K562 (cell line): ENCODE measurements around the gene MYL12B. TPM values are rescaled to one million over a fixed set of nuclear protein-coding genes. Genes with fewer than 3 reads are reported as not detected.

Experiments
- ARID4B ChIP-seq: sonication (generic); formaldehyde crosslinking; IDR thresholded peaks from 2 replicates; pipeline ENCODE4 v1.8.0; 2022; ENCODE audit warnings: mild to moderate bottlenecking, missing genetic modification reagents
- CBFA2T3 ChIP-seq: fragments of 450-650 bp; IDR thresholded peaks from 2 replicates; pipeline ENCODE4 v1.6.1; 2017
- CBX5 ChIP-seq: IDR thresholded peaks from 2 replicates; pipeline ENCODE4 v1.6.1; 2014; ENCODE audit warnings: low read depth, borderline replicate concordance
- CREB3L1 ChIP-seq: fragments of 450-650 bp; IDR thresholded peaks from 2 replicates; pipeline ENCODE4 v1.6.1; 2014; ENCODE audit warnings: low read depth, mild to moderate bottlenecking, moderate library complexity, borderline replicate concordance
- DIDO1 ChIP-seq: fragments of 450-650 bp; IDR thresholded peaks from 2 replicates; pipeline ENCODE4 v1.6.1; 2016; ENCODE audit warnings: low read depth, missing biosample characterization, missing genetic modification characterization
- EP300 ChIP-seq: IDR thresholded peaks from 2 replicates; pipeline ENCODE4 v1.6.1; 2012; ENCODE audit warnings: low read length, improper control_type of control experiment
- HDAC1 ChIP-seq, 2 experiments: fragments of 450-650 bp; IDR thresholded peaks; 2 replicates each; pipeline ENCODE4 v1.6.1; 2016 to 2017; ENCODE audit warnings: inconsistent platforms in 1 of 2, mild to moderate bottlenecking in 1 of 2, moderate library complexity in 1 of 2
- ID3 ChIP-seq, 2 experiments: fragments of 250-450 bp in 1 of 2; fragments of 450-650 bp in 1 of 2; sonication (Bioruptor Pico) in 1 of 2; IDR thresholded peaks; 2 replicates each; pipeline versions ENCODE4 v1.6.1 to v1.8.0; 2016 to 2021; ENCODE audit warnings: mild to moderate bottlenecking in 2 of 2, moderate library complexity in 2 of 2, missing compliant biosample characterization in 1 of 2, missing genetic modification characterization in 1 of 2
- KAT2B ChIP-seq: IDR thresholded peaks from one replicate; pipeline ENCODE4 v1.6.1; 2012; ENCODE audit warnings: low read depth, mild to moderate bottlenecking, control low read depth, inconsistent platforms, low read length, moderate library complexity
- MBD2 ChIP-seq: sonication (generic); IDR thresholded peaks from 2 replicates; pipeline ENCODE4 v1.6.1; 2016; ENCODE audit warnings: low read depth, borderline replicate concordance
- MTA3 ChIP-seq: fragments of 450-650 bp; formaldehyde crosslinking; IDR thresholded peaks from 2 replicates; pipeline ENCODE4 v1.6.1; 2017; ENCODE audit warnings: mild to moderate bottlenecking, borderline replicate concordance
- MYBL2 ChIP-seq, 2 experiments: fragments of 450-650 bp in 1 of 2; sonication (generic) in 1 of 2; formaldehyde crosslinking in 1 of 2; IDR thresholded peaks; 2 replicates each; pipeline versions ENCODE4 v1.6.1 to v1.8.1; 2017 to 2022; ENCODE audit warnings: borderline replicate concordance in 1 of 2, inconsistent platforms in 1 of 2, low read depth in 1 of 2, mild to moderate bottlenecking in 1 of 2, missing genetic modification reagents in 1 of 2, moderate library complexity in 1 of 2
- RBBP5 ChIP-seq: fragments of 200-600 bp; sonication (generic); IDR thresholded peaks from 2 replicates; pipeline ENCODE4 v1.6.1; 2012; ENCODE audit warnings: borderline replicate concordance, mild to moderate bottlenecking, low read length, control low read depth, inconsistent platforms; ENCODE audit not compliant: insufficient read depth, poor library complexity, severe bottlenecking
- SETDB1 ChIP-seq: IDR thresholded peaks from one replicate; pipeline ENCODE4 v1.6.1; 2012; ENCODE audit warnings: low read length, control low read depth, inconsistent platforms
- TCF3 ChIP-seq: sonication (generic); formaldehyde crosslinking; IDR thresholded peaks from 2 replicates; pipeline ENCODE4 v1.4.0; 2020; ENCODE audit warnings: mild to moderate bottlenecking, missing genetic modification reagents
- TRIM28 ChIP-seq: fragments of 450-650 bp; IDR thresholded peaks from 2 replicates; pipeline ENCODE4 v1.6.1; 2017
- VEZF1 ChIP-seq: fragments of 200-800 bp; sonication (Bioruptor generic); IDR thresholded peaks from 2 replicates; pipeline ENCODE4 v1.6.1; 2017; ENCODE audit warnings: missing genetic modification characterization, missing compliant biosample characterization
- polyA plus RNA-seq, 8 experiments: library from polyadenylated mRNA; depleted of rRNA in 4 of 8; stranded (reverse) in 5 of 8; unstranded in 3 of 8; fragments of >200 nt; fragmentation: Nextera tagmentation in 2 of 8; fragmentation: Illumina TruSeq in 1 of 8; extraction: Ambion mirVana in 2 of 8; extraction: Trizol in 1 of 8; gene quantifications; 2 replicates each; pipeline versions ENCODE4 v1.2.1 to v1.2.3, GENCODE V29; 2011 to 2014; ENCODE audit warnings: inconsistent platforms in 1 of 8, missing spikeins in 1 of 8
- total RNA-seq, 7 experiments: library from RNA; depleted of rRNA in 6 of 7; stranded (reverse); fragments of >200 nt in 6 of 7; fragmentation: Illumina TruSeq in 2 of 7; extraction: Trizol in 2 of 7; gene quantifications; 2 replicates each; pipeline versions ENCODE4 v1.2.1 to v1.2.3, GENCODE V29; 2011 to 2021; ENCODE audit warnings: low replicate concordance in 1 of 7

The MYL12B gene
- total and polyA plus RNA-seq, 9 of the 15 experiments (the other 6 are each of a cell fraction or from before 2014, with no cell fraction given): 220 to 995 (median 463) TPM

- TF ChIP-seq CBX5: peak; percentile 28; the same call in 1 of the 2 replicates
- 0 out of 2 replicates have a peak, but pooled peaks have one; percentile 22 for TF ChIP-seq MYBL2 (IDR thresholded peaks at IDR 0.05; ENCODE audit: low read depth)
- no peak for TF ChIP-seq MYBL2 (CRISPR knock-in tag; IDR thresholded peaks at IDR 0.05; ENCODE audit: borderline replicate concordance)
- peak; percentile 45; the same call in 1 of the 2 replicates for TF ChIP-seq VEZF1 (CRISPR knock-in tag)
- TF ChIP-seq DIDO1: peak; percentile 66; the same call in 1 of the 2 replicates
- peak; percentile 65; the same call in 1 of the 2 replicates for TF ChIP-seq MTA3
- TF ChIP-seq MBD2: peak; percentile 53; the same call in 1 of the 2 replicates
- TF ChIP-seq CBFA2T3: peak; percentile 10; the same call in 1 of the 2 replicates
- TF ChIP-seq SETDB1: peak; percentile 73
- TF ChIP-seq EP300: peak; percentile 50
- peak; percentile 63 for TF ChIP-seq TCF3 (CRISPR knock-in tag)
- TF ChIP-seq ID3 (CRISPR knock-in tag; IDR thresholded peaks at IDR 0.05): no peak
- TF ChIP-seq ID3 (tag; IDR thresholded peaks at IDR 0.05): peak; percentile 74; the same call in 1 of the 2 replicates
- TF ChIP-seq CREB3L1: peak; percentile 48; the same call in 1 of the 2 replicates
- TF ChIP-seq KAT2B: no peak
- TF ChIP-seq ARID4B (CRISPR knock-in tag): peak; percentile 86
- peak; percentile 50; the same call in 1 of the 2 replicates for TF ChIP-seq TRIM28
- TF ChIP-seq RBBP5: peak; percentile 77
- TF ChIP-seq HDAC1 (IDR thresholded peaks at IDR 0.05): peak in 1 of 2 experiments; percentile 44; a peak in 1 of 4 replicates
Observed at GRCh38 chr18:3297025-3297984, 35.4 kb downstream of the MYL12B start (continued).
